Measurements from ENCODE around the gene STK24. TPM values are rescaled to one million over a fixed set of nuclear protein-coding genes. Genes with fewer than 3 reads are reported as not detected.

The STK24 gene
- total RNA-seq, 2 experiments from 2014 or later: 146 to 173 TPM

- DNase-seq: no peak
- peak overlapping the region; percentile 55 for H3K27ac Mint-ChIP-seq
- POLR2A ChIA-PET: interaction anchor here (0.7 to 1.2 kb wide), 2 partner anchors 56 to 59 kb away, joined by 3 read pairs; no protein-coding TSS in a partner anchor
- ATAC-seq: no peak
- H3K4me3 Mint-ChIP-seq: no peak overlapping the region
- intact Hi-C loops (cut with DNase I, micrococcal nuclease): no loop called here
- H3K9me3 Mint-ChIP-seq (ENCODE audit: low read depth): no peaks in the 10 kb centered on the region
- H3K4me1 Mint-ChIP-seq: peaks cover 97% of the 10 kb centered on the region
- H3K36me3 Mint-ChIP-seq (ENCODE audit: low read depth): peaks cover 36% of the 10 kb centered on the region
- CTCF ChIA-PET: interaction anchor here (0.7 to 3.6 kb wide), 8 partner anchors 8 to 56 kb away, joined by 3 to 16 read pairs (median 4); no protein-coding TSS in a partner anchor
- no peaks in the 10 kb centered on the region for H3K27me3 Mint-ChIP-seq
These were observed 35.7 kb downstream of the STK24 start for GRCh38 chr13:98541191-98541590.

GRCh38 chr13:98540476-98540875 is 36.4 kb downstream of the STK24 start:
- H3K4me1 Mint-ChIP-seq: peaks cover 97% of the 10 kb centered on the region

GRCh38 chr13:98539666-98540065 is 37.2 kb downstream of the STK24 start:
- ATAC-seq: no peak

More at GRCh38 chr13:98540476-98540875, 36.4 kb downstream of the STK24 start:
- Mint-ChIP-seq H3K4me3 (no peak overlapping the region), H3K27ac (no peak overlapping the region), H3K9me3 (ENCODE audit: low read depth) (no peaks in the 10 kb centered on the region), H3K36me3 (ENCODE audit: low read depth) (peaks cover 37% of the 10 kb centered on the region), H3K27me3 (no peaks in the 10 kb centered on the region)
- DNase-seq (no peak), ATAC-seq (no peak)
- ChIA-PET CTCF (interaction anchor here (0.6 to 3.6 kb wide), 7 partner anchors 7 to 112 kb away, joined by 3 to 16 read pairs (median 3); no protein-coding TSS in a partner anchor), POLR2A (interaction anchor here (1.0 to 1.2 kb wide), 2 partner anchors 10 to 36 kb away, joined by 4 read pairs; no protein-coding TSS in a partner anchor)
- intact Hi-C loops (cut with DNase I, micrococcal nuclease): no loop called here

GRCh38 chr13:98538876-98539275 is 38.0 kb downstream of the STK24 start:
- DNase-seq (no peak), ATAC-seq (no peak)
- no peaks in the 10 kb centered on the region for H3K9me3 Mint-ChIP-seq (ENCODE audit: low read depth)
- H3K4me1 Mint-ChIP-seq: peaks cover 97% of the 10 kb centered on the region
- H3K27ac Mint-ChIP-seq: peak overlapping the region; percentile 82
- H3K4me3 Mint-ChIP-seq: no peak overlapping the region
- ChIA-PET CTCF (interaction anchor here (0.6 to 1.4 kb wide), 2 partner anchors 10 to 103 kb away, joined by 3 to 7 read pairs; no protein-coding TSS in a partner anchor), POLR2A (no interaction called here)
- no peaks in the 10 kb centered on the region for H3K27me3 Mint-ChIP-seq
- H3K36me3 Mint-ChIP-seq (ENCODE audit: low read depth): peaks cover 39% of the 10 kb centered on the region
- intact Hi-C loops (cut with DNase I, micrococcal nuclease): no loop called here

More at GRCh38 chr13:98539666-98540065, 37.2 kb downstream of the STK24 start:
- no peak overlapping the region for H3K4me3 Mint-ChIP-seq
- H3K36me3 Mint-ChIP-seq (ENCODE audit: low read depth): peaks cover 38% of the 10 kb centered on the region
- no peaks in the 10 kb centered on the region for H3K27me3 Mint-ChIP-seq
- POLR2A ChIA-PET: interaction anchor here (1.2 kb wide), 1 partner anchor 37 kb away, joined by 4 read pairs; no protein-coding TSS in a partner anchor
- intact Hi-C loops (cut with DNase I, micrococcal nuclease): no loop called here
- H3K4me1 Mint-ChIP-seq: peaks cover 97% of the 10 kb centered on the region
- H3K9me3 Mint-ChIP-seq (ENCODE audit: low read depth): no peaks in the 10 kb centered on the region
- no peak for DNase-seq
- CTCF ChIA-PET: interaction anchor here (0.6 to 1.4 kb wide), 4 partner anchors 11 to 113 kb away, joined by 3 to 4 read pairs (median 3); no protein-coding TSS in a partner anchor
- peak overlapping the region; percentile 2 for H3K27ac Mint-ChIP-seq

- peaks cover 35% of the 10 kb centered on the region for H3K36me3 Mint-ChIP-seq (ENCODE audit: low read depth)
- POLR2A ChIA-PET: interaction anchor here (0.7 to 1.2 kb wide), 2 partner anchors 9 to 33 kb away, joined by 3 to 4 read pairs; no protein-coding TSS in a partner anchor
- CTCF ChIA-PET: interaction anchor here (0.5 to 3.3 kb wide), 7 partner anchors 9 to 115 kb away, joined by 3 to 19 read pairs (median 4); no protein-coding TSS in a partner anchor
- peaks cover 92% of the 10 kb centered on the region for H3K4me1 Mint-ChIP-seq
- H3K4me3 Mint-ChIP-seq: no peak overlapping the region
- no peak overlapping the region for H3K27ac Mint-ChIP-seq
- no peaks in the 10 kb centered on the region for H3K27me3 Mint-ChIP-seq
- DNase-seq (no peak), ATAC-seq (no peak)
- intact Hi-C loops (cut with DNase I, micrococcal nuclease): no loop called here
- H3K9me3 Mint-ChIP-seq (ENCODE audit: low read depth): no peaks in the 10 kb centered on the region
These were observed 39.2 kb downstream of the STK24 start for GRCh38 chr13:98537740-98538139.

- no peak for ATAC-seq
- H3K27me3 Mint-ChIP-seq: no peaks in the 10 kb centered on the region
- no peak for DNase-seq
- H3K4me1 Mint-ChIP-seq: peaks cover 92% of the 10 kb centered on the region
- H3K4me3 Mint-ChIP-seq: no peak overlapping the region
- H3K36me3 Mint-ChIP-seq (ENCODE audit: low read depth): peaks cover 33% of the 10 kb centered on the region
- ChIA-PET CTCF (interaction anchor here (0.6 to 3.3 kb wide), 5 partner anchors 9 to 116 kb away, joined by 3 to 19 read pairs (median 3); no protein-coding TSS in a partner anchor), POLR2A (interaction anchor here (0.6 to 1.2 kb wide), 2 partner anchors 9 to 34 kb away, joined by 3 to 4 read pairs; no protein-coding TSS in a partner anchor)
- H3K27ac Mint-ChIP-seq: peak overlapping the region; percentile 61
- H3K9me3 Mint-ChIP-seq (ENCODE audit: low read depth): no peaks in the 10 kb centered on the region
- intact Hi-C loops (cut with DNase I, micrococcal nuclease): no loop called here
These were observed 39.6 kb downstream of the STK24 start for GRCh38 chr13:98537306-98537705.

- POLR2A ChIA-PET: interaction anchor here (0.6 to 1.2 kb wide), 2 partner anchors 8 to 34 kb away, joined by 3 to 4 read pairs; no protein-coding TSS in a partner anchor
- CTCF ChIA-PET: interaction anchor here (0.6 to 3.3 kb wide), 5 partner anchors 8 to 71 kb away, joined by 3 to 19 read pairs (median 3); no protein-coding TSS in a partner anchor
- ATAC-seq (no peak), DNase-seq (no peak)
- Mint-ChIP-seq H3K9me3 (ENCODE audit: low read depth) (no peaks in the 10 kb centered on the region), H3K27me3 (no peaks in the 10 kb centered on the region), H3K36me3 (ENCODE audit: low read depth) (peaks cover 29% of the 10 kb centered on the region), H3K4me1 (peaks cover 92% of the 10 kb centered on the region), H3K27ac (no peak overlapping the region), H3K4me3 (no peak overlapping the region)
- intact Hi-C loops (cut with DNase I, micrococcal nuclease): no loop called here
These were observed 40.2 kb downstream of the STK24 start for GRCh38 chr13:98536729-98537128.

- H3K27ac Mint-ChIP-seq: peak overlapping the region; percentile 23
- POLR2A ChIA-PET: interaction anchor here (0.5 to 0.6 kb wide), 2 partner anchors 12 to 24 kb away, joined by 4 to 5 read pairs; no protein-coding TSS in a partner anchor
- H3K27me3 Mint-ChIP-seq: no peaks in the 10 kb centered on the region
- no peak for ATAC-seq
- CTCF ChIA-PET: interaction anchor here (0.9 to 3.3 kb wide), 3 partner anchors 11 to 118 kb away, joined by 3 to 19 read pairs (median 4); no protein-coding TSS in a partner anchor
- no peaks in the 10 kb centered on the region for H3K9me3 Mint-ChIP-seq (ENCODE audit: low read depth)
- DNase-seq: no peak
- H3K4me1 Mint-ChIP-seq: peaks cover 93% of the 10 kb centered on the region
- intact Hi-C loops (cut with DNase I, micrococcal nuclease): no loop called here
- H3K36me3 Mint-ChIP-seq (ENCODE audit: low read depth): peaks cover 34% of the 10 kb centered on the region
- H3K4me3 Mint-ChIP-seq: no peak overlapping the region
These were observed 41.2 kb downstream of the STK24 start for GRCh38 chr13:98535501-98536354.

GRCh38 chr13:98534821-98535220 is 42.1 kb downstream of the STK24 start:
- peak overlapping the region; percentile 14 for H3K27ac Mint-ChIP-seq
- no peaks in the 10 kb centered on the region for H3K9me3 Mint-ChIP-seq (ENCODE audit: low read depth)
- CTCF ChIA-PET: no interaction called here
- peaks cover 28% of the 10 kb centered on the region for H3K36me3 Mint-ChIP-seq (ENCODE audit: low read depth)
- no peak for ATAC-seq
- intact Hi-C loops (cut with DNase I, micrococcal nuclease): no loop called here
- DNase-seq: no peak
- peaks cover 93% of the 10 kb centered on the region for H3K4me1 Mint-ChIP-seq
- H3K4me3 Mint-ChIP-seq: no peak overlapping the region
- H3K27me3 Mint-ChIP-seq: no peaks in the 10 kb centered on the region
- POLR2A ChIA-PET: no interaction called here

GRCh38 chr13:98533912-98534311 is 43.0 kb downstream of the STK24 start:
- intact Hi-C loops (cut with DNase I, micrococcal nuclease): no loop called here
- H3K27me3 Mint-ChIP-seq: no peaks in the 10 kb centered on the region
- ATAC-seq (peak; percentile 27), DNase-seq (no peak)
- CTCF ChIA-PET: interaction anchor here (2.2 kb wide), 1 partner anchor 8 kb away, joined by 16 read pairs; no protein-coding TSS in a partner anchor
- POLR2A ChIA-PET: no interaction called here
- no peaks in the 10 kb centered on the region for H3K9me3 Mint-ChIP-seq (ENCODE audit: low read depth)
- H3K4me1 Mint-ChIP-seq: peaks cover 93% of the 10 kb centered on the region
- H3K36me3 Mint-ChIP-seq (ENCODE audit: low read depth): peaks cover 21% of the 10 kb centered on the region
- no peak overlapping the region for H3K4me3 Mint-ChIP-seq
- peak overlapping the region; percentile 14 for H3K27ac Mint-ChIP-seq

- CTCF ChIA-PET: interaction anchor here (1.2 to 2.2 kb wide), 3 partner anchors 10 to 121 kb away, joined by 3 to 16 read pairs (median 7); no protein-coding TSS in a partner anchor
- ATAC-seq: no peak
These were observed 44.7 kb downstream of the STK24 start for GRCh38 chr13:98532254-98532653.

More at GRCh38 chr13:98532254-98532653, 44.7 kb downstream of the STK24 start:
- Mint-ChIP-seq H3K27ac (no peak overlapping the region), H3K27me3 (no peaks in the 10 kb centered on the region), H3K4me3 (no peak overlapping the region), H3K9me3 (ENCODE audit: low read depth) (no peaks in the 10 kb centered on the region), H3K36me3 (ENCODE audit: low read depth) (peaks cover 18% of the 10 kb centered on the region), H3K4me1 (peaks cover 92% of the 10 kb centered on the region)
- intact Hi-C loops (cut with DNase I, micrococcal nuclease): no loop called here
- DNase-seq: no peak
- POLR2A ChIA-PET: no interaction called here
